Measurements from ENCODE around the gene PLB1.

Gene PLB1

DNA sequence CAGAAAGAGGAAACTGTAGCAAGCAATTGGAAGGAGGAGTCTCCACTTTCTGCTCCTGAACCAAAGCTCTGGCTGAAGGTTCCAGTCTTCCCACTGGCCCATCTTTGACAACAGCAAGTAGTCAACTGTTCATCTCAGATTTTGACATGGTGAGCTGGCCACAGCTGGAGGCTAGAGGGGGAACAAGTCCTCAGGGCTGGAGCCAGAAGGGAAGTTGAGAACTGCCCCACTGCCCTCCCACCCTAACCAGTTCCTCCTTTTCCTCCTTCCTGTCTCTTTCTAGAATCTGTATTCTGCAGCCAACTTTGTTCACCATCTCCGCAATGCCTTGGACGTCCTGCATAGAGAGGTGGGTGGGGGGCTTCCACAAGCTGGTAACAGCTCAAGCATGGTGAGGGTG is 105.8 kb downstream of the PLB1 start:
- DNase-seq (ENCODE audit: insufficient read length, low spot score) (no peak), FAIRE-seq (no peak)
- TF ChIP-seq SPI1 (IDR thresholded peaks at IDR 0.05; ENCODE audit: low read depth, low read length) (peak; percentile 28; the same call in 1 of the 2 replicates), POLR2AphosphoS5 (IDR thresholded peaks at IDR 0.05; ENCODE audit: low read depth, low read length) (no peak)

- DNase-seq (ENCODE audit: insufficient read length, low spot score): no peak
- TF ChIP-seq TAF1 (IDR thresholded peaks at IDR 0.05; ENCODE audit: low read depth, low read length): no peak
- no peak for TF ChIP-seq SPI1 (IDR thresholded peaks at IDR 0.05; ENCODE audit: low read depth, low read length)
- no peak for TF ChIP-seq POLR2A (IDR thresholded peaks at IDR 0.05; ENCODE audit: low read depth, low read length)
- no peak for TF ChIP-seq POLR2AphosphoS5 (IDR thresholded peaks at IDR 0.05; ENCODE audit: low read depth, low read length)
- TF ChIP-seq POU2F2 (IDR thresholded peaks at IDR 0.05; ENCODE audit: low read depth, low read length): no peak
- TF ChIP-seq PAX5 (IDR thresholded peaks at IDR 0.05; ENCODE audit: insufficient read depth, low read length, severe bottlenecking): no peak
- FAIRE-seq: no peak
Measured at GRCh38 chr2:28602136-28602660, 106.3 kb downstream of the PLB1 start.

DNA sequence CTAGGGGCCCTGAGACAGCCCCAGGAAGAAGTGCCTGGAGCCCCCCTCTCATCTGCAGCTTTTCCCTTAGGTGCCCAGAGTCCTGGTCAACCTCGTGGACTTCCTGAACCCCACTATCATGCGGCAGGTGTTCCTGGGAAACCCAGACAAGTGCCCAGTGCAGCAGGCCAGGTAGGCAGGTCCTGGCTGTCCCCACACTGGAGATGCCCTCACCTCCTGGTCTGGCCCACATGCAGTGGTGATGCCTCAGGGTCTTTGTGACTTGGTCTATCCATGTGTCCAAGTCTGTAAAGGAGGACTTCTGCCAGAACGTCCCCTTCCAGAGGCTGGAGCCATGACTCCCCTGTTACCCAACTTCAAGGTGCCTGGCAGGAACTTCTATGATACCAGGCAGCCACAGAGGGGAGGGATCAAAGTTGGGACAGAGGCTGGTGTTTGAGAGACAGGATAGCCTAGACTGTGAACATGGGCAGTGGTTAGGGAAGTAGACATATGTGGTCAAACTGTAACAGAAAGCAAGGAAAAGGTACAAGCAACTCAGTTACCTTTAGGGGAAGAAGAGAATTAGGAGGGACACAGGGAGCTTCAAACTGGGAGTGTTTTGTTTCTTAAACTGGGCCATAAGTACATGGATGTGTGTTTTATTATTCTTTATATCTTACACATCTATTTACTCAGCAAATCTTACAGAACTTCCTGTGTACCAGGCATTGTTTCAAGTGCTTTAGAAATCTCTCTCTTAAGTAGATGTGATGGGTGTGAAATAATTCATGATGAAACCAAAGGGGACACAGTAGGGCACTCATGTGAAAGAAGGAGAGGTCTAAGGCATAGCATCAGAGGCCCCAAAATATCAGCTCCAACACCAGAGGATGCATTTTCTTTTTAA is 107.1 kb downstream of the PLB1 start:
- FAIRE-seq: no peak
- no peak for DNase-seq (ENCODE audit: insufficient read length, low spot score)
- TF ChIP-seq POLR2AphosphoS5 (IDR thresholded peaks at IDR 0.05; ENCODE audit: low read depth, low read length) (no peak), TAF1 (IDR thresholded peaks at IDR 0.05; ENCODE audit: low read depth, low read length) (no peak), POLR2A (IDR thresholded peaks at IDR 0.05; ENCODE audit: low read depth, low read length) (no peak), SPI1 (IDR thresholded peaks at IDR 0.05; ENCODE audit: low read depth, low read length) (no peak), POU2F2 (IDR thresholded peaks at IDR 0.05; ENCODE audit: low read depth, low read length) (no peak), PAX5 (IDR thresholded peaks at IDR 0.05; ENCODE audit: insufficient read depth, low read length, severe bottlenecking) (no peak)

- no peak for DNase-seq (ENCODE audit: insufficient read length, low spot score)
- FAIRE-seq: no peak
- TF ChIP-seq POU2F2 (IDR thresholded peaks at IDR 0.05; ENCODE audit: low read depth, low read length): no peak
- TF ChIP-seq PAX5 (IDR thresholded peaks at IDR 0.05; ENCODE audit: insufficient read depth, low read length, severe bottlenecking): no peak
- no peak for TF ChIP-seq TAF1 (IDR thresholded peaks at IDR 0.05; ENCODE audit: low read depth, low read length)
- TF ChIP-seq SPI1 (IDR thresholded peaks at IDR 0.05; ENCODE audit: low read depth, low read length): no peak
- TF ChIP-seq POLR2AphosphoS5 (IDR thresholded peaks at IDR 0.05; ENCODE audit: low read depth, low read length): no peak
- no peak for TF ChIP-seq POLR2A (IDR thresholded peaks at IDR 0.05; ENCODE audit: low read depth, low read length)
Measured at GRCh38 chr2:28603821-28604220, 108.0 kb downstream of the PLB1 start.

DNA sequence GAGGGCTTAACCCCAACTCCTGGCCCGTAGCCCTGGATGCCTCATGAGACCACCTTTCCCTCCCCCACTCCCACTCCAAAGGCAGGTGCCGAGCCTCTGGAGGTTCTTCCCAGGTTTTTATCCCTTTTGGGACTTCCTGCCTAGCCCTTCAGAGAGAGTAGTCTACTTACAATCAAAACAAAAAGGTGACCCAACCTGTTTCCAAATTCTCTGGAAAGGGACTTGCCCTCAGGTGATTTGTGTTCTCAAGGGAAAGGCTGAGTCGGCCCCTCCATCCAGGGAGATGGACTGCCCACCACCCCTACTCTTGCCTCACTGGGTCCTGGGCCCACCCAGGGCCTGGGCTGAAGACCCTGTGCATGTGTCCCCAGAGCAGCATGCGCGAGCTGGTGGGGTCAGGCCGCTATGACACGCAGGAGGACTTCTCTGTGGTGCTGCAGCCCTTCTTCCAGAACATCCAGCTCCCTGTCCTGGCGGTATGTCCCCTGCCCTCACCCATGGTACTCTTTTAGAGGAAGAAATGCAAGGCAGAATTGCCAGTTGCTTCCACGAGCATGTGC is 108.5 kb downstream of the PLB1 start:
- FAIRE-seq (no peak), DNase-seq (ENCODE audit: insufficient read length, low spot score) (no peak)
- TF ChIP-seq SPI1 (IDR thresholded peaks at IDR 0.05; ENCODE audit: low read depth, low read length) (no peak), TAF1 (IDR thresholded peaks at IDR 0.05; ENCODE audit: low read depth, low read length) (no peak), POU2F2 (IDR thresholded peaks at IDR 0.05; ENCODE audit: low read depth, low read length) (no peak), POLR2A (IDR thresholded peaks at IDR 0.05; ENCODE audit: low read depth, low read length) (no peak), PAX5 (IDR thresholded peaks at IDR 0.05; ENCODE audit: insufficient read depth, low read length, severe bottlenecking) (no peak), POLR2AphosphoS5 (IDR thresholded peaks at IDR 0.05; ENCODE audit: low read depth, low read length) (no peak)

DNA sequence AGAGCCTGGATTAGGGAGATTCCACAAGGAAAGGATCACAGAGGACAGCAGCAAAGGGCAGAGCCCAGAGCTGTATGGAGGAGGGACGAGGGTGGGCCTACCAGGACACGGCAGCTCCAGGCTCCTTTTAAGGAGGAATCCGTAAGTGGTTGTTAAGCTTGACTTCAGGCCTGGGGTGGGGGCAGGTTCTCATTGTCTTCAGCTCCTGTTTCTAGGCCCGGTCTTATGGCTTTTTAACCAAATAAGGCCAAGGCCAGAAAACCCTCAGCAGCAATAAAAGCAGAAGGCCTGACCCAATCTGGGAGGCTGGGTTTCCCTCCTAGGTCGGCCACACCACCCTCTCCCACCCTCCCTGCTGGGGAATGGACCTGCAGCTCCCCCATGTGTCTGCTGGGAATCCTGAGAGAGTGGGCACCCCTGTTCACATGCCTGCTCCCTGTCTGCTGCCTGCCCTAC is 111.2 kb downstream of the PLB1 start:
- DNase-seq (ENCODE audit: insufficient read length, low spot score) (no peak), FAIRE-seq (no peak)
- TF ChIP-seq SPI1 (IDR thresholded peaks at IDR 0.05; ENCODE audit: low read depth, low read length) (no peak), PAX5 (IDR thresholded peaks at IDR 0.05; ENCODE audit: insufficient read depth, low read length, severe bottlenecking) (no peak), POU2F2 (IDR thresholded peaks at IDR 0.05; ENCODE audit: low read depth, low read length) (no peak), TAF1 (IDR thresholded peaks at IDR 0.05; ENCODE audit: low read depth, low read length) (no peak), POLR2A (IDR thresholded peaks at IDR 0.05; ENCODE audit: low read depth, low read length) (no peak), POLR2AphosphoS5 (IDR thresholded peaks at IDR 0.05; ENCODE audit: low read depth, low read length) (no peak)

DNA sequence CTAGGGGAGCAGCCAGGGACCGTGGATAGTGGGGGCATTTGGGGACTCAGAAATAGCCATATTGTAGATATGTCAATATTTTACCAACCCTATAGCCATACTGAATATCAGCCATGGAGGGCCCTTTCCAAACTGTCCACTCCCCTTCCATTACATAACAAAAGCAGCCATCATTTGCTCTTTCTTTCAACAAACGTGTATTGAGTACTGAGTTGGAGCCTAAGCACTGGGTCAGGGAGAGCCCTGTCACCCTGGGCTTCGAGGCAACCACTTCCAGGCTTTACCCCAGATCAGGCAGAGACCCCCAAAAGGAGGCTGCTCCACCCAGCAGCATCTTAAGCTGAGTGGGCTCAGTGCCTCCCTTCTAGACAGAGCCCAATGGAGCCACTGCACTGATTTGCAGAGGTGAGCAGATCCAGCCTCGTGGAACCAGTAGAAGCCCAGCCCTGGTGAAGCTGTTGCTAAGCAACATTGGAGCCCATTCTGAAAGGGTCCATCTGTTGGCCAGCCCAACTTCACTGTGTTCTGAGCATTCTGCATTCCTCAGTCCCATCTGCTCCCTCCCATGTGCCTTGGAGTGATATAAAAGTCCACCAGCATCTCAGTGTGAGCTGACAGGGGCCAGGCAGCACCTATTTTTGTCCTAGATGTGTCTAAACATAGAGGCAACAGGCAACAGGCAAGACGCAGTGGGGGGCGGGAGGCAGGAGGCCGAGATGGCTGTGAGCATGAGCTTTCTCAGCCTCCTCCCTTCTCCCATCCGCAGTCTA is 112.1 kb downstream of the PLB1 start:
- no peak for TF ChIP-seq TAF1 (IDR thresholded peaks at IDR 0.05; ENCODE audit: low read depth, low read length)
- DNase-seq (ENCODE audit: insufficient read length, low spot score): no peak
- FAIRE-seq: no peak

GRCh38 chr2:28608500-28609424 is 112.9 kb downstream of the PLB1 start:
- FAIRE-seq (no peak), DNase-seq (ENCODE audit: insufficient read length, low spot score) (no peak)
- TF ChIP-seq POU2F2 (IDR thresholded peaks at IDR 0.05; ENCODE audit: low read depth, low read length) (no peak), SPI1 (IDR thresholded peaks at IDR 0.05; ENCODE audit: low read depth, low read length) (no peak), TAF1 (IDR thresholded peaks at IDR 0.05; ENCODE audit: low read depth, low read length) (no peak), POLR2AphosphoS5 (IDR thresholded peaks at IDR 0.05; ENCODE audit: low read depth, low read length) (no peak), POLR2A (IDR thresholded peaks at IDR 0.05; ENCODE audit: low read depth, low read length) (no peak), PAX5 (IDR thresholded peaks at IDR 0.05; ENCODE audit: insufficient read depth, low read length, severe bottlenecking) (no peak)

Data from GM12891 (cell line).